ENCODE results near the gene DHRS3.

The DHRS3 gene

DNA sequence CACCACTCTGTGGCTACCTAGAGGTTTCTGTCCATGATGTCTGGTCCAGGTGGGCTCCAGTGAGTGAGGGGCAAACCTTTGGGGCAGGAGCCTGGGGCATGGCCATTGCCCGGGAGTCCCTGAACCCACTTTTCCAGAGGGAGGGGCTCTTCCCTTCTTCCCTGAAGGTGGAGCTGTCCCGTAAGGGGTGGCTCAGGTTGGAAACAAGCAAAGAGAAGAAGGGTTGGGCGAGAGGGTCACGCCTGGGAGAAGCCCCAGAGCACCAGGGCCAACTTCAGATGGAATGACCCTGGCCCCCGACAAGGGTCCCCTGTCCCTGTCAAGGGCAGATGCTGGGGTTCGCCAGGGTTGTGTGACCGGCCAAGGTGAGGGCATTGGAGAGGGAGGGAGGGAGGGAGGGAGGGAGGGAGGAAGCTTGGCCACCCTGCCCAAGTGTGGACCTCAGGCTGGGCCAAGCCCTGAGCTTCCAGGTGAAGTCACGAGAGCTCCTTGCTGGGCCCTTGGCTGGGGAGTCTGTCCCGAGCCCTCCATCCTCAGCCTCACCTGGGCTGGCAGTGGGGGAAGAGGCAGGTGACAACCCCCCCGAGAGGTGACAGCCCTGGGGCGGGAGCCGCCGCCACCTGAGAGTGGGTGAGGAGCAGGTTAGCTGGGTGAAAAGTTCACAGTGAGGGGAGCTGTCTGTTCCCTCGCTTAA is 69.6 kb downstream of the DHRS3 start:
- Histone ChIP-seq H3K9me3 (ENCODE audit: control insufficient read depth in 1 of 2, low read length in 2 of 2) (no peaks in the 10 kb centered on the region), H3K9ac (ENCODE audit: low read depth in 1 of 2, low read length in 2 of 2) (no peak overlapping the region), H3K4me3 (ENCODE audit: low read depth in 1 of 2, low read length in 2 of 2) (no peak overlapping the region), H3K4me1 (ENCODE audit: control insufficient read depth in 1 of 2, insufficient read depth in 2 of 2, low read length in 2 of 2) (peaks cover 13 to 20% of the 10 kb centered on the region in 2 donors), H3K27me3 (ENCODE audit: control insufficient read depth in 1 of 2, insufficient read depth in 2 of 2, low read length in 2 of 2) (no peaks in the 10 kb centered on the region), H3K27ac (ENCODE audit: low read depth, low read length) (no peak overlapping the region), H3K36me3 (ENCODE audit: control insufficient read depth in 1 of 2, insufficient read depth in 2 of 2, low read length in 2 of 2) (no peaks in the 10 kb centered on the region)

DNA sequence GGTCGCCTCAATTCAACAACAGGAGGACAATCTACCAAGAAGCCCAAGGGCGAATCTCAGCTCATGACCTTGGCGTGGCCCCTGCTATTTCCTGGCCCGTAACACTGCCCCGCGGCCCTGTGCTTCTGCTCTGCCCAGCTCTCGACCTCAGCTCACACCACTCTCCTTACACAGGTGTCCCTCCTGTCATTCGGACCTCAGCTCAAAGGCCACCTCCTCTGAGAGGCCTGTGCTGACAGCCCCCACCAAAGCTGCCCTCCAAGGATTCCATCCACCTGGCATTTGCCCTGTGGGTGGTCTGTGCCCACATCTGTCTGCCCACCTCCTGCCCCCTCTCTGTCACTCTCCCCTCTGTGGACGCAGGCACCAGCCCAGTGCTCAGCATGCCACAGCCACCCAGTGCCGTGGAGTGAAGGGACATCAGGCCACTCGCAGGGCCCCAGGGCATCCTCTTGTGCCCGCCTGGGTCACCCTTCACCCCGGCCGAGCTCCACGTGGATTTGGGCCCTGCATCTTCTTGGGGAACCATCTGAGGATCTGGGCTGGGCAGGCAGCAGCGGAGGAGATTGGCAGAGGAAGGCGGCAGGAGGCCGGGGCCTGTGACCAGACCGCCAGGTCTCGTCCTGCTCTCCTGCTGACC is 70.3 kb downstream of the DHRS3 start:
- Histone ChIP-seq H3K27ac (ENCODE audit: low read depth, low read length) (no peak overlapping the region), H3K4me3 (ENCODE audit: low read depth in 1 of 2, low read length in 2 of 2) (no peak overlapping the region), H3K36me3 (ENCODE audit: control insufficient read depth in 1 of 2, insufficient read depth in 2 of 2, low read length in 2 of 2) (no peaks in the 10 kb centered on the region), H3K4me1 (ENCODE audit: control insufficient read depth in 1 of 2, insufficient read depth in 2 of 2, low read length in 2 of 2) (peaks cover 13 to 20% of the 10 kb centered on the region in 2 donors), H3K9ac (ENCODE audit: low read depth in 1 of 2, low read length in 2 of 2) (no peak overlapping the region), H3K27me3 (ENCODE audit: control insufficient read depth in 1 of 2, insufficient read depth in 2 of 2, low read length in 2 of 2) (no peaks in the 10 kb centered on the region), H3K9me3 (ENCODE audit: control insufficient read depth in 1 of 2, low read length in 2 of 2) (no peaks in the 10 kb centered on the region)

DNA sequence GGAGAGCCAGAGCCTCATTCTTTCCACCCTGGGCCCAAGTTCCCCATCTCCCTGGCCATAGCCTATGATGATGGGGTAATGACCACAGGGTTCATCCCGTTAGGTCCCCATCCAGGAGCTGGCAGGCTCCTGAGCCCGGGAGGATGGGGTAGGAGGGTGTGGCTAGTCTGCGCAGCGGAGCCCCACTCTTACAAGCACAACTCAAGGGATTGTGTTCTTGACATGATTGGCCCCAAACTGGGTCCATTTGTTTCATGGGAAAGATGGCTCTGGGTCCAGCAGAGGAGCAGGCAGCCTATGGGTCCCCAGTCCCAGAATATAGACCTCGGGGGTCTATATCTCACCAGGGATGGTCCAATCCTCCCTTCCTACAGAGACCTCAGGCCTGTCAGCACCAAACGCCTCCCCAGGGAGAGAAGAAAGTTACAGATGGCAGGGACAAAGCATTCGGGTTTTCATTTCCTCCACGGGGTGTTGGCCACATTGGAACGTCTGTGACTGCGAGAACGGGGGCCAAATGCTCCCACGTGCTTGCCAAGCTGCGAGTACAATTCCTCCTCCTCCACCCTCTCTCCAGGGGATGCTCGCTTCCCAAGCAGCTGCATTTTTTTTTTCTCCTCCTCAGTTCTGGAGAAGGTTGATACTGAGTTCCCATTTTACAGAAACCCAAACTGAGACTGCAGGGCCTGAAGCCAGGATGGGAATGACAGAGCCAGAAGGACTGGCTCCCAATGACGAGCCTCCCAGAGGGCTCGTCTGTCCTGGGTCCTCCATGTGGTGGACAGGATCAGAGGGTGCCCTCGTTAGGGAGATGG is 71.0 kb downstream of the DHRS3 start:
- Histone ChIP-seq H3K36me3 (ENCODE audit: control insufficient read depth in 1 of 2, insufficient read depth in 2 of 2, low read length in 2 of 2) (no peaks in the 10 kb centered on the region), H3K27me3 (ENCODE audit: control insufficient read depth in 1 of 2, insufficient read depth in 2 of 2, low read length in 2 of 2) (no peaks in the 10 kb centered on the region), H3K27ac (ENCODE audit: low read depth, low read length) (no peak overlapping the region), H3K4me3 (ENCODE audit: low read depth in 1 of 2, low read length in 2 of 2) (no peak overlapping the region), H3K4me1 (ENCODE audit: control insufficient read depth in 1 of 2, insufficient read depth in 2 of 2, low read length in 2 of 2) (peaks cover 13 to 20% of the 10 kb centered on the region in 2 donors), H3K9ac (ENCODE audit: low read depth in 1 of 2, low read length in 2 of 2) (no peak overlapping the region), H3K9me3 (ENCODE audit: control insufficient read depth in 1 of 2, low read length in 2 of 2) (no peaks in the 10 kb centered on the region)

DNA sequence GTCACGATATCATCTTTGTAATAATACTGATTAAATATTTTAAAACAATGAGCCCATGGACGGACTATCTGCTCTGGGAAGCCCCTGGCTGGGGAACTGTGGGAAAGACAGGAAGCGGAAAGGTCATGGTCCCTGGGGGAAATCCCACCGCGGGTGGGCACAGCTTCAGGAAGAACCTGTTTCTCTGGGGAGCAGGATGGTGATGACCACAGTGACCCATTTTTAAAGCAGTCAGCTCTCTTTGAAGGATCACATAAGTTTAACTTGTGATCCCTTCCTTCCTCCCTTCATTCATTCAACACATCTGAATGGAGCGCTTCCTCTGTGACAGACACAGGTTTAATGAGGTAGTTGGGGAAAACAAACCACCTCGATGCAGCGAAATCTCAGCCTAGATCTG is 73.0 kb downstream of the DHRS3 start:
- Histone ChIP-seq H3K9me3 (ENCODE audit: control insufficient read depth in 1 of 2, low read length in 2 of 2) (no peaks in the 10 kb centered on the region), H3K27me3 (ENCODE audit: control insufficient read depth in 1 of 2, insufficient read depth in 2 of 2, low read length in 2 of 2) (no peaks in the 10 kb centered on the region), H3K36me3 (ENCODE audit: control insufficient read depth in 1 of 2, insufficient read depth in 2 of 2, low read length in 2 of 2) (no peaks in the 10 kb centered on the region), H3K4me3 (ENCODE audit: low read depth in 1 of 2, low read length in 2 of 2) (no peak overlapping the region), H3K9ac (ENCODE audit: low read depth in 1 of 2, low read length in 2 of 2) (no peak overlapping the region), H3K27ac (ENCODE audit: low read depth, low read length) (no peak overlapping the region), H3K4me1 (ENCODE audit: control insufficient read depth in 1 of 2, insufficient read depth in 2 of 2, low read length in 2 of 2) (peaks cover 23 to 24% of the 10 kb centered on the region in 2 donors)

DNA sequence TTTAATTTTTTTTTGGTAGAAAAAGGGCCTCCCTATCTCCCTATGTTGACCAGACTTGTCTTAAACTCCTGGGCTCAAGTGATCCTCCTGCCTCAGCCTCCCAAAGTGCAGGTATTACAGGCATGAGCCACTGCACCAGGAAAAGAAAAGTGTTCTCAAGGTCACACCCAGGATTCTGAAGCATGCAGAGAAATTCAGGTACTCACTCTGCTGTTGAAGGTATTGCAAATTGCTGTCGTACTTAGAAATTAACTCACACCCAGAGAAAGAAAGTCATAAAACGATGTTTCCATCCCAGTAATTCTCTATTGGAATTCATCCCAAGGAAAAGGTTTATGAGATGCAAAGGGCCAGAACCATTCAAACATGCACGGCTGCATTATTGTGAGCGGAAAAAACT is 73.7 kb downstream of the DHRS3 start:
- Histone ChIP-seq H3K9me3 (ENCODE audit: control insufficient read depth in 1 of 2, low read length in 2 of 2) (no peaks in the 10 kb centered on the region), H3K9ac (ENCODE audit: low read depth in 1 of 2, low read length in 2 of 2) (no peak overlapping the region), H3K27ac (ENCODE audit: low read depth, low read length) (no peak overlapping the region), H3K27me3 (ENCODE audit: control insufficient read depth in 1 of 2, insufficient read depth in 2 of 2, low read length in 2 of 2) (no peaks in the 10 kb centered on the region), H3K36me3 (ENCODE audit: control insufficient read depth in 1 of 2, insufficient read depth in 2 of 2, low read length in 2 of 2) (no peaks in the 10 kb centered on the region), H3K4me1 (ENCODE audit: control insufficient read depth in 1 of 2, insufficient read depth in 2 of 2, low read length in 2 of 2) (peaks cover 17 to 18% of the 10 kb centered on the region in 2 donors), H3K4me3 (ENCODE audit: low read depth in 1 of 2, low read length in 2 of 2) (no peak overlapping the region)

DNA sequence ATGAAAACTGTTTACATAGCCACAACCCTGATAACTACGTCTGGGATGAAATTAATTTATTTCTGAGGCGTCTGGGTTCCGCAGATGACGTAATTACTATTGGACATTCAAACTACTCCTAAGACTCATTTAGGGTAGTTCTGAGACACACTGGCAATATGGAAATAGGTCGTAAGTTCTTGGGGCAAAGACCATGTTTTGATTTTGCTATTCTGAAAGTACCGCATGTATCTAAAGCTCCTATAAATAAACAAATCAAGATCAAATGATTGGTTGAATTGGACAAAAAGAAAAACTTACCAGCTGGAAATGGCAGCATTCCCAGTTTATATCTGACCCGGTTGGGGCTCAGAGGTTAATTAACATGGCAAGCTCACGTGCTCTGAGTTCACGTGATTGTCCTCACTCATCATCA is 74.3 kb downstream of the DHRS3 start:
- peaks cover 14 to 16% of the 10 kb centered on the region in 2 donors for H3K4me1 ChIP-seq (ENCODE audit: control insufficient read depth in 1 of 2, insufficient read depth in 2 of 2, low read length in 2 of 2)
- no peaks in the 10 kb centered on the region for H3K27me3 ChIP-seq (ENCODE audit: control insufficient read depth in 1 of 2, insufficient read depth in 2 of 2, low read length in 2 of 2)
- H3K27ac ChIP-seq (ENCODE audit: low read depth, low read length): no peak overlapping the region
- H3K4me3 ChIP-seq (ENCODE audit: low read depth in 1 of 2, low read length in 2 of 2): no peak overlapping the region
- H3K9ac ChIP-seq (ENCODE audit: low read depth in 1 of 2, low read length in 2 of 2): no peak overlapping the region
- H3K9me3 ChIP-seq (ENCODE audit: control insufficient read depth in 1 of 2, low read length in 2 of 2): no peaks in the 10 kb centered on the region
- no peaks in the 10 kb centered on the region for H3K36me3 ChIP-seq (ENCODE audit: control insufficient read depth in 1 of 2, insufficient read depth in 2 of 2, low read length in 2 of 2)

DNA sequence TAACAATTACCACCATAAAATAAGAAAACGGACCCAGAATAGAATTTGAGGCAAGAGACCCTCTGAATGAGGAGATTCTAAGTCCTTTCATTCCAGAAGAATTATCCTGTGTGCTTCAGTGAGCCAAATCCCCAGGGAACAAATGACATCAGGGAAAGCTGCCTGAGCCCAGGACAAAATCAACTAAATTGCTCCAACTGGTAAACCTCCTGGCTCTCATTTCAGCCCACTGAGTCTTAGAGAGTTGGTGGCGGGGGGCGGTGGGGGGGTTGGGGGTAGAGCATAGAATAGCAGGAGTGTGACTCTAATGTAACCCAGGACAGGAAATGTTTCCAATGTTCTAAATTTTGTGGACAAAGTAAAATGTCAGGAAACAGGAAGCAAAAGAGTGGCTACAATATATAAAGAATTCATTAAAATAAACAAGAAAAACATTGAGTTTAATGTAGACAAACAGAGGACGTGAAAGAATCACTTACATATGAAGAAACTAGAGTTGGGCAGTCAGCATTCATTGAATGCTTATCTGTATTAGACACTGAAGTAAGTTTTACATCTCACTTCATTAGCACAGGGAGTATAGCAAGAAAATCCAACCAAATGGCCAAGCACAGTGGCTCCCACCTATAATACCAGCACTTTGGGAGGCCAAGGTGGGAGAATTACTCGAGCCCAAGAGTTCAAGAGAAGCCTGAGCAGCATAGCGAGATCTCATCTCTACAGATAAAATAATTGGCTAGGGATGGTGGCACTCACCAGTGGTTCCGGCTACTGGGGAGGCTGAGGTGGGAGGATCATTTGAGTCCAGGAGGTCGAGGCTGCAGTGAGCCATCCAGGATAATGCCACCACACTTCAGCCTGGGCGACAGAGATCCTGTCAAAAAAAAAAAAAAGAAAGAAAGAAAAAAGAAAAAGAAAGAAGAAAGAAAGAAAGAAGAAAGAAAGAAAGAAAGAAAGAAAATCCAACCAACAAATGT is 75.1 kb downstream of the DHRS3 start:
- H3K36me3 ChIP-seq (ENCODE audit: control insufficient read depth in 1 of 2, insufficient read depth in 2 of 2, low read length in 2 of 2): no peaks in the 10 kb centered on the region
- no peak overlapping the region for H3K27ac ChIP-seq (ENCODE audit: low read depth, low read length)

DNA sequence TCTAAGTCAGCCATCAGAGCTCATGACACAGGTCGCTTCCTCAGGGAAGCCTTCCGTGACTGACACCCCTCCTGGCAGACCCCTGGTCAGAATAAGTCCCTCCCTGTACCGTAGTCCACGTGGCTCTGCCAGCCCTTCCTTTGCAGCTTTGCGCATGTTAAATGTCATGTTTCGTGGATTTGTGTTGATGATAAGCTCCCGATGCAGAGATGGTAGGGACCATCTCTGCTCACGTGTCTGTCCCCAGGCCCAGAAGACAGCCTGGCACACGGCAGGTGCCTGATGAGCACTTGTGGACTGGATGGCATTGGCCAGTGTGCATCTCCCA is 75.9 kb downstream of the DHRS3 start:
- Histone ChIP-seq H3K27me3 (ENCODE audit: control insufficient read depth in 1 of 2, insufficient read depth in 2 of 2, low read length in 2 of 2) (no peaks in the 10 kb centered on the region), H3K9me3 (ENCODE audit: control insufficient read depth in 1 of 2, low read length in 2 of 2) (no peaks in the 10 kb centered on the region), H3K4me1 (ENCODE audit: control insufficient read depth in 1 of 2, insufficient read depth in 2 of 2, low read length in 2 of 2) (peaks cover 14 to 16% of the 10 kb centered on the region in 2 donors), H3K36me3 (ENCODE audit: control insufficient read depth in 1 of 2, insufficient read depth in 2 of 2, low read length in 2 of 2) (no peaks in the 10 kb centered on the region), H3K27ac (ENCODE audit: low read depth, low read length) (no peak overlapping the region), H3K9ac (ENCODE audit: low read depth in 1 of 2, low read length in 2 of 2) (no peak overlapping the region), H3K4me3 (ENCODE audit: low read depth in 1 of 2, low read length in 2 of 2) (no peak overlapping the region)

More for the DNA sequence above, 75.1 kb downstream of the DHRS3 start:
- Histone ChIP-seq H3K9ac (ENCODE audit: low read depth in 1 of 2, low read length in 2 of 2) (no peak overlapping the region), H3K9me3 (ENCODE audit: control insufficient read depth in 1 of 2, low read length in 2 of 2) (no peaks in the 10 kb centered on the region), H3K4me3 (ENCODE audit: low read depth in 1 of 2, low read length in 2 of 2) (no peak overlapping the region), H3K4me1 (ENCODE audit: control insufficient read depth in 1 of 2, insufficient read depth in 2 of 2, low read length in 2 of 2) (peaks cover 14 to 16% of the 10 kb centered on the region in 2 donors), H3K27me3 (ENCODE audit: control insufficient read depth in 1 of 2, insufficient read depth in 2 of 2, low read length in 2 of 2) (no peaks in the 10 kb centered on the region)

DNA sequence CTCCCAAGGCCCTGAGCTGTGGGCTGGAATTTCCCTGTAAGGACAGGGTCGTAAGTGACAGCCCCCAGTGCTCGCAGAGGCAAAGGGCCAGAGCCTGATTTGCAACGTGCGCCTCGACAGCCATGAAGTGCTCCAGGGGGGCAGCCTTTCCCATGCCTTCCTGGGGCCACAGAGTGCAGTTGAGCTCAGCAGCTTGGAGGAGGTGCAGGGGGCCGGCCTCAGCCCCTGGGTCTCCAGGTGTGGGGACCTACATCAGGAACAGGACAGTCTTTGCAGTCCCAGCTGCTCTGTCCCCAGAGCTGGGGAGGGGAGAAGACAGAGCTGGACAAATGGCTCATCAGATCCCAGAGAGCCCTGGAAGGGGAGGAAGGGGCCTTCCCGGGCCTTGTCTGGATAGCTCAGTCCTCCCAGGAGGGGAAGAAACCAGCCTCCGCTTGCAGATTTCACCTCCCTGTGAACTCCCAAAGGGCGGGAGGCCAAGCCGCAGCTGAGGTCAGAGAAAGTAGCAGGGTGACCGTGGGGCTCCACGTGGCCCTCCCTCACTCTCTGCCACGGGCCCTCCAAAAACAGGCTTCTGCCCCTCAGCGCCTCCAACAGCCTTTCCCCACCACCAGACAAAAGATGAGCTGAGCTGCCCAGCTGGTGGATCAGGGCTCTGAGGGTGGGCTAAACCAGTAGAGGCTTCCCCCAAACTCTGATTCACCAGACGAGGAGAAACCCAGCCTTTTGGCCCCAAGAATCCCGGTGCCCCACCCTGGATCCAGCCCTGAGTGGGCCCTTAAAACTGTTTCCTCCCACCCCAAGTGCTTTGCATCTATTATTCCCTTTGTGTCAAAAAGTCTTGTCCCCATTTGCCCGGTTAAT is 76.5 kb downstream of the DHRS3 start:
- Histone ChIP-seq H3K9ac (ENCODE audit: low read depth in 1 of 2, low read length in 2 of 2) (no peak overlapping the region), H3K36me3 (ENCODE audit: control insufficient read depth in 1 of 2, insufficient read depth in 2 of 2, low read length in 2 of 2) (no peaks in the 10 kb centered on the region), H3K9me3 (ENCODE audit: control insufficient read depth in 1 of 2, low read length in 2 of 2) (no peaks in the 10 kb centered on the region), H3K4me1 (ENCODE audit: control insufficient read depth in 1 of 2, insufficient read depth in 2 of 2, low read length in 2 of 2) (peaks cover 14 to 16% of the 10 kb centered on the region in 2 donors), H3K27ac (ENCODE audit: low read depth, low read length) (no peak overlapping the region), H3K4me3 (ENCODE audit: low read depth in 1 of 2, low read length in 2 of 2) (no peak overlapping the region), H3K27me3 (ENCODE audit: control insufficient read depth in 1 of 2, insufficient read depth in 2 of 2, low read length in 2 of 2) (no peaks in the 10 kb centered on the region)
